Embryonic facial prominence (tissue), 1 donor: ENCODE measurements around the gene TBC1D3L.
"Not testable (repeated sequence)": the region's sequence is repeated elsewhere in the genome, so short reads cannot be mapped to it uniquely, and the experiment has no call there.

Source experiments
- DNase-seq: peaks from one replicate; pipeline ENCODE4 v3.0.0-alpha.2; 2016; ENCODE audit errors: extremely low spot score

Gene TBC1D3L

DNA sequence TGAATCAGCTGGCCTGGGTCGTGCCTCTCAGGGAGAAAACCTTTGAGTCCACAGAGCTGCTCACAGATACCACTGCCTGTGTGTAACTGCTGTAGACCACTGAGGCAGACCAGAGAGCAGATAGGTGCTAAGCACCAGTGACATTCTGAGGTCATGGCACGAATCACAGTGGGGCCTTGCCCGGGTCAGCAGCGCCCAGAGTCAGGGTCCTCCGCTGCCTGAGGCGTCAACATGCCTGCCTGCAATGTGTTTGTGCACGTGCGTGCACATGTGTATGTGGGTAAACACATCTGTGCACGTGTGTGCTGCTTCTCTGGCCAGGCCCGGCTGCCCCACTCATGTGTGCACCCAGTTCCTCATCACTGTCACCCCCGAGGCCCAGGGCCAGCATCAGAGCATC lies at the start of gene TBC1D3L:
TSS of gene TBC1D3L (minus strand) at position 101 of the 400 bp plus-strand sequence. CDS start 1,540 bp downstream, outside the sequence.
- not testable (repeated sequence) for DNase-seq

DNA sequence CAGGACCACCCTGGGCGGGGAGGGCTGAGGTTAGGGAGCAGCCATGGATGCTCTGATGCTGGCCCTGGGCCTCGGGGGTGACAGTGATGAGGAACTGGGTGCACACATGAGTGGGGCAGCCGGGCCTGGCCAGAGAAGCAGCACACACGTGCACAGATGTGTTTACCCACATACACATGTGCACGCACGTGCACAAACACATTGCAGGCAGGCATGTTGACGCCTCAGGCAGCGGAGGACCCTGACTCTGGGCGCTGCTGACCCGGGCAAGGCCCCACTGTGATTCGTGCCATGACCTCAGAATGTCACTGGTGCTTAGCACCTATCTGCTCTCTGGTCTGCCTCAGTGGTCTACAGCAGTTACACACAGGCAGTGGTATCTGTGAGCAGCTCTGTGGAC lies 14.8 kb upstream of the TBC1D3L start, which contains the start of gene TBC1D3D:
TSS of gene TBC1D3D (plus strand) at position 301 of the 400 bp plus-strand sequence. CDS start 1,585 bp downstream, outside the sequence.
- DNase-seq: not testable (repeated sequence)
